Liver (tissue), 9 donors: ENCODE results near the gene TSGA10. TPM values are rescaled to one million over a fixed set of nuclear protein-coding genes. Genes with fewer than 3 reads are reported as not detected.

Experiments used
- DNase-seq: peaks from one replicate; pipeline ENCODE4 v3.0.0-alpha.2; 2017; ENCODE audit warnings: low spot score
- H3K27ac ChIP-seq, 2 donors: one replicate each; pipeline ENCODE4 v1.7.0; 2013; ENCODE audit warnings: inconsistent platforms in 2 of 2, low read length in 2 of 2, control low read depth in 1 of 2, low read depth in 1 of 2, mild to moderate bottlenecking in 1 of 2
- H3K27me3 ChIP-seq, 4 donors: one replicate each; pipeline versions ENCODE4 v1.6.1 to v1.7.0; 2013; ENCODE audit warnings: low read length in 3 of 4, inconsistent platforms in 1 of 4, mild to moderate bottlenecking in 1 of 4, moderate library complexity in 1 of 4; ENCODE audit not compliant: control insufficient read depth in 4 of 4, insufficient read depth in 4 of 4
- H3K36me3 ChIP-seq, 4 donors: one replicate each; pipeline versions ENCODE4 v1.6.1 to v1.7.0; 2013; ENCODE audit warnings: low read length in 3 of 4, mild to moderate bottlenecking in 3 of 4, low read depth in 1 of 4, moderate library complexity in 1 of 4; ENCODE audit not compliant: control insufficient read depth in 4 of 4, insufficient read depth in 3 of 4
- H3K4me1 ChIP-seq, 4 donors: one replicate each; pipeline versions ENCODE4 v1.6.1 to v1.7.0; 2013; ENCODE audit warnings: low read length in 3 of 4, mild to moderate bottlenecking in 3 of 4, moderate library complexity in 1 of 4; ENCODE audit not compliant: control insufficient read depth in 4 of 4, insufficient read depth in 4 of 4
- H3K4me3 ChIP-seq, 3 donors: one replicate each; pipeline versions ENCODE4 v1.6.1 to v1.7.0; 2013; ENCODE audit warnings: low read length in 3 of 3, control low read depth in 1 of 3, low read depth in 1 of 3, mild to moderate bottlenecking in 1 of 3
- H3K9ac ChIP-seq, 2 donors: one replicate each; pipeline ENCODE4 v1.7.0; 2013; ENCODE audit warnings: low read length in 2 of 2, mild to moderate bottlenecking in 2 of 2, moderate library complexity in 2 of 2, control low read depth in 1 of 2, low read depth in 1 of 2
- H3K9me3 ChIP-seq, 4 donors: one replicate each; pipeline versions ENCODE4 v1.6.1 to v1.7.0; 2013; ENCODE audit warnings: low read length in 3 of 4; ENCODE audit not compliant: control insufficient read depth in 4 of 4
- EGR1 ChIP-seq, 2 donors: IDR thresholded peaks; 2 replicates each; pipeline ENCODE4 v1.6.1; 2016 to 2018; ENCODE audit warnings: antibody characterized with exemption in 2 of 2, low read depth in 2 of 2
- FOXA1 ChIP-seq: IDR thresholded peaks from 2 replicates; pipeline ENCODE4 v1.6.1; 2016; ENCODE audit warnings: antibody characterized with exemption
- FOXA2 ChIP-seq: IDR thresholded peaks from 2 replicates; pipeline ENCODE4 v1.6.1; 2016; ENCODE audit warnings: antibody characterized with exemption
- GABPA ChIP-seq, 2 donors: IDR thresholded peaks in 1 of 2; conservative IDR thresholded peaks in 1 of 2; 2 replicates each; pipeline ENCODE4 v1.6.1; 2016; ENCODE audit warnings: antibody characterized with exemption in 2 of 2, mild to moderate bottlenecking in 1 of 2, moderate library complexity in 1 of 2
- HNF4A ChIP-seq, 2 donors: conservative IDR thresholded peaks; 2 replicates each; pipeline ENCODE4 v1.6.1; 2016; ENCODE audit warnings: antibody characterized with exemption in 2 of 2, mild to moderate bottlenecking in 2 of 2
- HNF4G ChIP-seq: IDR thresholded peaks from 2 replicates; pipeline ENCODE4 v1.6.1; 2016; ENCODE audit warnings: antibody characterized with exemption
- JUND ChIP-seq, 2 donors: IDR thresholded peaks; 2 replicates each; pipeline ENCODE4 v1.6.1; 2016; ENCODE audit warnings: antibody characterized with exemption in 2 of 2
- NR2F2 ChIP-seq: IDR thresholded peaks from 2 replicates; pipeline ENCODE4 v1.6.1; 2016; ENCODE audit warnings: antibody characterized with exemption
- RXRA ChIP-seq, 2 donors: IDR thresholded peaks; 2 replicates each; pipeline ENCODE4 v1.6.1; 2017 to 2018; ENCODE audit warnings: antibody characterized with exemption in 2 of 2, mild to moderate bottlenecking in 1 of 2
- SP1 ChIP-seq: IDR thresholded peaks from 2 replicates; pipeline ENCODE4 v1.6.1; 2018; ENCODE audit warnings: antibody characterized with exemption, mild to moderate bottlenecking
- WGBS: extraction: QIAGEN DNeasy Blood & Tissue Kit; methylation state at CpG from one replicate; pipeline ENCODE4 v1.1.7; 2013; 5-methylcytosine and 5-hydroxymethylcytosine counted together
- polyA plus RNA-seq, 2 donors: library from polyadenylated mRNA; stranded (reverse) in 1 of 2; unstranded in 1 of 2; fragments of 200-250 nt in 1 of 2; fragments of >200 nt in 1 of 2; fragmentation: Nextera tagmentation in 1 of 2; extraction: Ambion mirVana in 1 of 2; gene quantifications; one replicate each; pipeline versions ENCODE4 v1.2.1 to v1.2.3, GENCODE V29; 2013 to 2015
- total RNA-seq, 2 donors: library from RNA; depleted of rRNA; stranded (reverse); fragments of >200 nt; gene quantifications; one replicate each; pipeline ENCODE4 v1.2.3, GENCODE V29; 2014
- TF ChIP-seq, protein P1 (sequence below): IDR thresholded peaks from 2 replicates; pipeline ENCODE4 v1.6.1; 2016; ENCODE audit warnings: antibody characterized with exemption
- TF ChIP-seq, protein P2 (sequence below): IDR thresholded peaks from 2 replicates; pipeline ENCODE4 v1.6.1; 2016; ENCODE audit warnings: antibody characterized with exemption, mild to moderate bottlenecking
- TF ChIP-seq, protein P3 (sequence below): IDR thresholded peaks from 2 replicates; pipeline ENCODE4 v1.6.1; 2016; ENCODE audit warnings: antibody characterized with exemption
- TF ChIP-seq, protein P4 (sequence below): fragments of 150-350 bp; IDR thresholded peaks from 2 replicates; pipeline ENCODE4 v1.5.1; 2017; ENCODE audit warnings: improper control_type of control experiment, low read depth, low read length; ENCODE audit not compliant: missing input control
- TF ChIP-seq, protein P5 (sequence below): IDR thresholded peaks from 2 replicates; pipeline ENCODE4 v1.6.1; 2016; ENCODE audit warnings: antibody characterized with exemption
- donor health status: healthy.
- donor health status: healthy.
- donor health status: healthy.
- donor health status: healthy.
- donor health status: healthy.

TSGA10 gene
- total and polyA plus RNA-seq, 4 donors: 0.93 to 4.4 (median 3.8) TPM

DNA sequence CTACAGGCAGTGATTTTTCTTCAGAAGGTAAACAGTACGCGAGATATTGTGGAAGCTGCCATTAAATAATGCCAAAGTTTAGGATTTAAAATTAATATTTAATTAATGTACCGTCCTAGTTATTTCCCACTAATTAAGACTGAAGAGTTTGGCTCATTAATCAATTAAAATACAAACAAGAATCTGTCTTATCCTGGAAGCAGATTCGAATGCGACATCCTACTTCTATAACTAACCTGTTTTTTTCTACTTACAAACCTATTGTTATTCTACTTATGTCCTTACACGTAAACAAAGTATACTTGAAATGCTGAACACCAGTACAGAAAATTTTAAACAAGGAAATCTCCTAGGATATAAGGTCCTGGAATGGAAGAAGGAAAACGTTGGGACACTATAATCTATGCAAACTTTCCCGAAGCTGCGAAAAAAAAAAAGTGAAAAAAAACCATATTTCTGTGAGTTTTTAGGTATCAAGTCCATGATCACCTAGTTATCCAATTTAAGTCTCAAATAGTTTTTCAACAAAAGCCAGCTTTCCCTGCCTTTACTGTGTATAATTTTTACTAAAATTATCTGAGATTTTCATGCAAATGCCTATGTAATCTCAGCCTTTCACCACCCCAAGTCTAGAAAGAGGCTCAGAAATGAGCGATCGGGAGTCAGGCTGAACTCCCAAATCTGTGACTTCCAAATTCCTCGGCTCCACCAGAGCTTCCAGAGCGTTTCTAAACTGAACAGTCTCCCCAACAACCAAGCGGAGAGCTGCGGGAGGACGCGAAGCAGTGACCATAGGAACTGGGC is 14.5 kb downstream of the TSGA10 start:
- Histone ChIP-seq H3K4me3 (peak overlapping the region; percentile 73 to 98 (median 81)), H3K9ac (peak overlapping the region; percentile 0 to 70), H3K4me1 (peaks cover 1 to 11% (median 6%) of the 10 kb centered on the region in 4 donors), H3K36me3 (no peaks in the 10 kb centered on the region), H3K27me3 (no peaks in the 10 kb centered on the region), H3K9me3 (no peaks in the 10 kb centered on the region), H3K27ac (peak overlapping the region in 1 of 2 donors; percentile 96)
- WGBS: 21% methylated on average over 17 of the region's 17 CpGs
- DNase-seq: no peak
- TF ChIP-seq HNF4G (no peak), FOXA2 (no peak), GABPA (IDR thresholded peaks at IDR 0.05 in 1 of 2, conservative IDR thresholded peaks at IDR 0.05 in 1 of 2) (no peak), JUND (IDR thresholded peaks at IDR 0.05) (no peak), EGR1 (IDR thresholded peaks at IDR 0.05; ENCODE audit: low read depth in 2 of 2) (no peak), FOXA1 (no peak), RXRA (IDR thresholded peaks at IDR 0.05) (no peak), SP1 (no peak), NR2F2 (no peak), HNF4A (conservative IDR thresholded peaks at IDR 0.05) (no peak)
- TF ChIP-seq, protein P1, sequence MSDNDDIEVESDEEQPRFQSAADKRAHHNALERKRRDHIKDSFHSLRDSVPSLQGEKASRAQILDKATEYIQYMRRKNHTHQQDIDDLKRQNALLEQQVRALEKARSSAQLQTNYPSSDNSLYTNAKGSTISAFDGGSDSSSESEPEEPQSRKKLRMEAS: no peak
- TF ChIP-seq, protein P2, sequence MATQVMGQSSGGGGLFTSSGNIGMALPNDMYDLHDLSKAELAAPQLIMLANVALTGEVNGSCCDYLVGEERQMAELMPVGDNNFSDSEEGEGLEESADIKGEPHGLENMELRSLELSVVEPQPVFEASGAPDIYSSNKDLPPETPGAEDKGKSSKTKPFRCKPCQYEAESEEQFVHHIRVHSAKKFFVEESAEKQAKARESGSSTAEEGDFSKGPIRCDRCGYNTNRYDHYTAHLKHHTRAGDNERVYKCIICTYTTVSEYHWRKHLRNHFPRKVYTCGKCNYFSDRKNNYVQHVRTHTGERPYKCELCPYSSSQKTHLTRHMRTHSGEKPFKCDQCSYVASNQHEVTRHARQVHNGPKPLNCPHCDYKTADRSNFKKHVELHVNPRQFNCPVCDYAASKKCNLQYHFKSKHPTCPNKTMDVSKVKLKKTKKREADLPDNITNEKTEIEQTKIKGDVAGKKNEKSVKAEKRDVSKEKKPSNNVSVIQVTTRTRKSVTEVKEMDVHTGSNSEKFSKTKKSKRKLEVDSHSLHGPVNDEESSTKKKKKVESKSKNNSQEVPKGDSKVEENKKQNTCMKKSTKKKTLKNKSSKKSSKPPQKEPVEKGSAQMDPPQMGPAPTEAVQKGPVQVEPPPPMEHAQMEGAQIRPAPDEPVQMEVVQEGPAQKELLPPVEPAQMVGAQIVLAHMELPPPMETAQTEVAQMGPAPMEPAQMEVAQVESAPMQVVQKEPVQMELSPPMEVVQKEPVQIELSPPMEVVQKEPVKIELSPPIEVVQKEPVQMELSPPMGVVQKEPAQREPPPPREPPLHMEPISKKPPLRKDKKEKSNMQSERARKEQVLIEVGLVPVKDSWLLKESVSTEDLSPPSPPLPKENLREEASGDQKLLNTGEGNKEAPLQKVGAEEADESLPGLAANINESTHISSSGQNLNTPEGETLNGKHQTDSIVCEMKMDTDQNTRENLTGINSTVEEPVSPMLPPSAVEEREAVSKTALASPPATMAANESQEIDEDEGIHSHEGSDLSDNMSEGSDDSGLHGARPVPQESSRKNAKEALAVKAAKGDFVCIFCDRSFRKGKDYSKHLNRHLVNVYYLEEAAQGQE: no peak
- TF ChIP-seq, protein P3, sequence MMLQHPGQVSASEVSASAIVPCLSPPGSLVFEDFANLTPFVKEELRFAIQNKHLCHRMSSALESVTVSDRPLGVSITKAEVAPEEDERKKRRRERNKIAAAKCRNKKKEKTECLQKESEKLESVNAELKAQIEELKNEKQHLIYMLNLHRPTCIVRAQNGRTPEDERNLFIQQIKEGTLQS: no peak
- TF ChIP-seq, protein P4, sequence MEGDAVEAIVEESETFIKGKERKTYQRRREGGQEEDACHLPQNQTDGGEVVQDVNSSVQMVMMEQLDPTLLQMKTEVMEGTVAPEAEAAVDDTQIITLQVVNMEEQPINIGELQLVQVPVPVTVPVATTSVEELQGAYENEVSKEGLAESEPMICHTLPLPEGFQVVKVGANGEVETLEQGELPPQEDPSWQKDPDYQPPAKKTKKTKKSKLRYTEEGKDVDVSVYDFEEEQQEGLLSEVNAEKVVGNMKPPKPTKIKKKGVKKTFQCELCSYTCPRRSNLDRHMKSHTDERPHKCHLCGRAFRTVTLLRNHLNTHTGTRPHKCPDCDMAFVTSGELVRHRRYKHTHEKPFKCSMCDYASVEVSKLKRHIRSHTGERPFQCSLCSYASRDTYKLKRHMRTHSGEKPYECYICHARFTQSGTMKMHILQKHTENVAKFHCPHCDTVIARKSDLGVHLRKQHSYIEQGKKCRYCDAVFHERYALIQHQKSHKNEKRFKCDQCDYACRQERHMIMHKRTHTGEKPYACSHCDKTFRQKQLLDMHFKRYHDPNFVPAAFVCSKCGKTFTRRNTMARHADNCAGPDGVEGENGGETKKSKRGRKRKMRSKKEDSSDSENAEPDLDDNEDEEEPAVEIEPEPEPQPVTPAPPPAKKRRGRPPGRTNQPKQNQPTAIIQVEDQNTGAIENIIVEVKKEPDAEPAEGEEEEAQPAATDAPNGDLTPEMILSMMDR: no peak
- TF ChIP-seq, protein P5, sequence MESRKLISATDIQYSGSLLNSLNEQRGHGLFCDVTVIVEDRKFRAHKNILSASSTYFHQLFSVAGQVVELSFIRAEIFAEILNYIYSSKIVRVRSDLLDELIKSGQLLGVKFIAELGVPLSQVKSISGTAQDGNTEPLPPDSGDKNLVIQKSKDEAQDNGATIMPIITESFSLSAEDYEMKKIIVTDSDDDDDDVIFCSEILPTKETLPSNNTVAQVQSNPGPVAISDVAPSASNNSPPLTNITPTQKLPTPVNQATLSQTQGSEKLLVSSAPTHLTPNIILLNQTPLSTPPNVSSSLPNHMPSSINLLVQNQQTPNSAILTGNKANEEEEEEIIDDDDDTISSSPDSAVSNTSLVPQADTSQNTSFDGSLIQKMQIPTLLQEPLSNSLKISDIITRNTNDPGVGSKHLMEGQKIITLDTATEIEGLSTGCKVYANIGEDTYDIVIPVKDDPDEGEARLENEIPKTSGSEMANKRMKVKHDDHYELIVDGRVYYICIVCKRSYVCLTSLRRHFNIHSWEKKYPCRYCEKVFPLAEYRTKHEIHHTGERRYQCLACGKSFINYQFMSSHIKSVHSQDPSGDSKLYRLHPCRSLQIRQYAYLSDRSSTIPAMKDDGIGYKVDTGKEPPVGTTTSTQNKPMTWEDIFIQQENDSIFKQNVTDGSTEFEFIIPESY: no peak
